ENCODE data around the gene E2F1. TPM values are rescaled to one million over a fixed set of nuclear protein-coding genes. Genes with fewer than 3 reads are reported as not detected.

The E2F1 gene
- total RNA-seq, 2 donors from 2014 or later, result 4.6 to 23.3 TPM

DNA sequence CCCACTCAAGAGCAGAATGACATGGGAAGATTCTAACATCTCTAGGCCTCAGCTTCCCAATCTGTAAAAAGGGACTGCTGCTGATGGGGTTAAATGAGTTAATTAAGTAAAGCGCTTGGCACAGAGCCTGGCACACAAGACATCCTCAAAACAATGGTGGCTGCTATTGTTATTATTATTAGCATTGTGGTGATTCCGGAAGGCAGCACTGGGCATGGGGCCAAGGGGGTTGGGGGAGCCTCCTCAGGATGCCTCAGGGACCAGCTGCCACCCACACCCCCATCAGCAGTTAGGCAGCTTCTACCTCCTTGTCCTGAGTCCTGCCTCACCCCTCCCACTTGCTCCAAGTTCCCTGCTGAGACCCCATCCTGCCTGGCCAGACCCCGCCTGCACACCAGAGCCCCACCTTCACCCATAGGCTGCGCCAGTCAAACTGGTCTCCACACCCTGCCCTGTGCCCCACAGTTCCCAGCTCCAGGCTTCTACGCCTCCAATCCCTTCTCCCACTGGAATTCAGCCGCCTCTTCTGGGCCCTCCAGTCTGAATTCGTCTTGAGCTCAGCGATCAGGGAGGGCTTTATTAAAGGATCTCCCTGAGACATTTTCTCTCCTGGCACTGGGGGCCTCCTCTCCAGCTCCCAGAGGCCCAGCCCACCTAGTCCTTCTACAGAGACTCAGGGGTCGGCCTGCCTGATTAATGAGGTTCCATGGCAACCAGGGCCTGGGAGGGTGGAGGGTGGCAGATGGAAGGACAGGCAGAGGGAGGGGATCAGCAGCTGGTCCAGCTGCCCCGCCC lies 1.5 kb downstream of the E2F1 start:
- Histone ChIP-seq H3K36me3 (no peaks in the 10 kb centered on the region), H3K27me3 (no peaks in the 10 kb centered on the region), H3K27ac (no peak overlapping the region), H3K4me1 (peaks cover 13% of the 10 kb centered on the region), H3K4me3 (peak overlapping the region; percentile 42), H3K9me3 (no peaks in the 10 kb centered on the region), H3K9ac (ENCODE audit: low read depth in 2 of 2, low read length in 2 of 2) (peak overlapping the region; percentile 47 to 77)
- intact Hi-C loops (cut with DNase I), result no loop called here
- no peak for DNase-seq
- no peak for TF ChIP-seq CTCF (IDR thresholded peaks at IDR 0.05)

- H3K36me3 ChIP-seq, result no peaks in the 10 kb centered on the region
- H3K9ac ChIP-seq (ENCODE audit: low read depth in 2 of 2, low read length in 2 of 2), result no peak overlapping the region
- no peak for TF ChIP-seq CTCF (IDR thresholded peaks at IDR 0.05)
- intact Hi-C loops (cut with DNase I), result no loop called here
- H3K9me3 ChIP-seq, result no peaks in the 10 kb centered on the region
- no peak overlapping the region for H3K4me3 ChIP-seq
- no peak for DNase-seq
- H3K4me1 ChIP-seq, result peaks cover 11% of the 10 kb centered on the region
- H3K27me3 ChIP-seq, result no peaks in the 10 kb centered on the region
- no peak overlapping the region for H3K27ac ChIP-seq
These were observed 4.3 kb downstream of the E2F1 start for GRCh38 chr20:33681728-33682353.

GRCh38 chr20:33681288-33681687 lies 4.9 kb downstream of the E2F1 start:
- Histone ChIP-seq H3K9me3 (no peaks in the 10 kb centered on the region), H3K9ac (ENCODE audit: low read depth in 2 of 2, low read length in 2 of 2) (no peak overlapping the region), H3K27ac (no peak overlapping the region), H3K4me3 (no peak overlapping the region), H3K36me3 (no peaks in the 10 kb centered on the region), H3K27me3 (no peaks in the 10 kb centered on the region), H3K4me1 (peaks cover 9% of the 10 kb centered on the region)
- intact Hi-C loops (cut with DNase I), result no loop called here
- TF ChIP-seq CTCF (IDR thresholded peaks at IDR 0.05), result no peak
- no peak for DNase-seq

DNA sequence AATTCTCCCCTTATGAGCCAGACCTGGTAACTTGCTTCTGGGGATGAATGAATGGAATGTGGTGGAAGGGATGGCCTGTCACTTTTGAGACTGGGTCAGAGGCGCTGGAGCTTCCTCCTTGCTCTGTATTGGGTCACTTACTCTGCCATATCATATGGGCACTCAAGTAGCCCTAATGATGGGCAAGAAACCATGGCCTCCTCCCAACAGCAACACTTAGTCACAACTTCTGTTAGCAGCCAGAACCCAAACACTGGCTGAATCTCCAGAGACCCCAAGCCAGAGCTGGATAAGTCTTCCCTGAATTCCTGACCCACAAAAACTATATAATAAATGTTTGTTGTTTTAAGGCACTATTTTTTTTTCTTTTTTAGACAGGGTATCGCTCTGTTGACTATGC lies 5.5 kb downstream of the E2F1 start:
- TF ChIP-seq CTCF (IDR thresholded peaks at IDR 0.05), result no peak
- H3K9me3 ChIP-seq, result no peaks in the 10 kb centered on the region
- DNase-seq, result no peak
- intact Hi-C loops (cut with DNase I), result no loop called here
- no peaks in the 10 kb centered on the region for H3K36me3 ChIP-seq
- H3K27ac ChIP-seq, result no peak overlapping the region
- H3K4me3 ChIP-seq, result no peak overlapping the region
- H3K4me1 ChIP-seq, result peaks cover 11% of the 10 kb centered on the region
- H3K27me3 ChIP-seq, result no peaks in the 10 kb centered on the region
- no peak overlapping the region for H3K9ac ChIP-seq (ENCODE audit: low read depth in 2 of 2, low read length in 2 of 2)

DNA sequence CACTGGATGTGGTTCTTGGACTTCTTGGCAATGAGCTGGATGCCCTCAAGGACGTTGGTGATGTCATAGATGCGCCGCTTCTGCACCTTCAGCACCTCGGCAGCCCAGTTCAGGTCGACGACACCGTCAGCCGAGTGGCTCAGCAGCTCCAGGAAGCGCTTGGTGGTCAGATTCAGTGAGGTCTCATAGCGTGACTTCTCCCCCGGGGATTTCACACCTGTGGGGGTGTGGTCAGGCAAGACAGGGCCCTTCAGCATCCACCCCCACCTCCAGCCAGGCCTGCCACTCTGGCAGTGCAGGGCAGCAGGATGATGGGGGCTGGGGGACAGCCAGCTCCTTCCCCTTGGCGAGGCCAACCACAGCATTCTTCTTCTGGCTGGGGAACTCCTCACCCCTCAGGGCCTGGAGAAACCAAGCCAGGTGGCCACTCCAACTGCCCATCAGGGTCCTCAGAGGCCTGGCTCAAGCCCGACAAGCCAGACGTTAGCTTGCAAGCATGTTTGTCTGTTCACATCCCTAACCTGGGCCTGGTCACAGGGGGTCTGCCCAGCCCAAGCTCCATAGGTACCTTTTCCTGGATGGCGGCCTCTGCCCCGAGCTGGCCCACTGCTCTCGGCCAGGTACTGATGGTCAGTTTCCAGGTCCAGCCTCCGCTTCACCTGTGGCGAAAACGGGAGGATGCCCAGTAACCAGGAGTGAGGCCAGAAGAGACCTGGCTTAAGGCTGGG lies 6.3 kb downstream of the E2F1 start:
- no peak for DNase-seq

More for the DNA sequence above, 6.3 kb downstream of the E2F1 start:
- Histone ChIP-seq H3K9ac (ENCODE audit: low read depth in 2 of 2, low read length in 2 of 2) (no peak overlapping the region), H3K4me3 (no peak overlapping the region), H3K4me1 (peaks cover 9% of the 10 kb centered on the region), H3K36me3 (no peaks in the 10 kb centered on the region), H3K9me3 (no peaks in the 10 kb centered on the region), H3K27ac (no peak overlapping the region), H3K27me3 (no peaks in the 10 kb centered on the region)
- no peak for TF ChIP-seq CTCF (IDR thresholded peaks at IDR 0.05)
- intact Hi-C loops (cut with DNase I), result no loop called here

Data from colonic mucosa (tissue), 4 donors.